OCI-LY1 (cell line): Measurements from ENCODE around the gene SLC6A19.

Experiments used
- CTCF ChIP-seq: fragments of 200-600 bp; sonication (generic), shearing (Covaris generic); IDR thresholded peaks from 2 replicates; pipeline ENCODE4 v1.5.1; 2017; ENCODE audit warnings: mild to moderate bottlenecking, antibody characterized with exemption, low read length, moderate library complexity, mixed read lengths
- EZH2 ChIP-seq: fragments of 200-600 bp; sonication (generic), shearing (Covaris generic); IDR thresholded peaks from 2 replicates; pipeline ENCODE4 v1.8.0; 2017; ENCODE audit warnings: borderline replicate concordance, mixed run types, mild to moderate bottlenecking, antibody characterized with exemption, low read length, moderate library complexity, mixed read lengths

GRCh38 chr5:1256776-1257175, 55.4 kb downstream of the SLC6A19 start:
- TF ChIP-seq CTCF, result no peak
- TF ChIP-seq EZH2, result no peak
